Mammary epithelial cell (primary cell): ENCODE results near the gene TMCC1.

ENCODE experiments used
- EZH2 ChIP-seq: IDR thresholded peaks from 2 replicates; pipeline ENCODE4 v1.6.1; 2012; ENCODE audit warnings: low read length, inconsistent platforms, borderline replicate concordance
- TF ChIP-seq, protein P1 (sequence below), 2 donors: IDR thresholded peaks in 1 of 2; conservative IDR thresholded peaks in 1 of 2; 2 replicates each; pipeline ENCODE4 v1.5.1; 2011 to 2012; ENCODE audit warnings: inconsistent platforms in 2 of 2, low read length in 2 of 2, mild to moderate bottlenecking in 2 of 2, control low read depth in 1 of 2, low read depth in 1 of 2; ENCODE audit not compliant: insufficient read depth in 1 of 2; ENCODE audit errors: extremely low read depth in 1 of 2

DNA sequence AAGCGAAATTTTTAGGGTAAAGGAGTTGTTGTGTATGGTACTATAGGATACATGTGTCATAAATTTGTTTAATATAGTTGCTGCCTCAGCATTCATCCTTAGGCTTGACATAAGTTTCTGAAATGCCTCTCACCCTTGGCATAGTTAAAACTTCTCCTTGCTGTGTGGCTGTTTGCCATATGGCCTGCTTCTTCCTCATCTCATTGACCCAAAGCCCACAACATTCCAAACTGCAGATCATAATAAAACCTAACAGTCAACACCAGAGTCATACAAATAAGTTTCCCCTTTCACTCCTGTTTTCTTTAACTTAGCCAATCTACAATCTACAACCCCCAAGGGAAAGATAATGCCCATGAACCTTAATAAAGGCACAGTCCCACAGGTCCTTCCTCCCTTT, 136.6 kb downstream of the TMCC1 start:
- TF ChIP-seq, protein P1, sequence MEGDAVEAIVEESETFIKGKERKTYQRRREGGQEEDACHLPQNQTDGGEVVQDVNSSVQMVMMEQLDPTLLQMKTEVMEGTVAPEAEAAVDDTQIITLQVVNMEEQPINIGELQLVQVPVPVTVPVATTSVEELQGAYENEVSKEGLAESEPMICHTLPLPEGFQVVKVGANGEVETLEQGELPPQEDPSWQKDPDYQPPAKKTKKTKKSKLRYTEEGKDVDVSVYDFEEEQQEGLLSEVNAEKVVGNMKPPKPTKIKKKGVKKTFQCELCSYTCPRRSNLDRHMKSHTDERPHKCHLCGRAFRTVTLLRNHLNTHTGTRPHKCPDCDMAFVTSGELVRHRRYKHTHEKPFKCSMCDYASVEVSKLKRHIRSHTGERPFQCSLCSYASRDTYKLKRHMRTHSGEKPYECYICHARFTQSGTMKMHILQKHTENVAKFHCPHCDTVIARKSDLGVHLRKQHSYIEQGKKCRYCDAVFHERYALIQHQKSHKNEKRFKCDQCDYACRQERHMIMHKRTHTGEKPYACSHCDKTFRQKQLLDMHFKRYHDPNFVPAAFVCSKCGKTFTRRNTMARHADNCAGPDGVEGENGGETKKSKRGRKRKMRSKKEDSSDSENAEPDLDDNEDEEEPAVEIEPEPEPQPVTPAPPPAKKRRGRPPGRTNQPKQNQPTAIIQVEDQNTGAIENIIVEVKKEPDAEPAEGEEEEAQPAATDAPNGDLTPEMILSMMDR (conservative IDR thresholded peaks at IDR 0.05 in 1 of 2, IDR thresholded peaks at IDR 0.05 in 1 of 2; ENCODE audit: extremely low read depth in 1 of 2, insufficient read depth in 1 of 2, low read depth in 1 of 2, low read length in 2 of 2), result no peak
- TF ChIP-seq EZH2, result no peak
